DOHH2 (cell line): Measurements from ENCODE around the gene GSK3A.

Experiments used
- H3F3A ChIP-seq: fragments of 200-600 bp; sonication (generic), shearing (Covaris generic); 2 replicates; pipeline ENCODE4 v1.6.0; 2016; ENCODE audit warnings: antibody characterized with exemption, mild to moderate bottlenecking; ENCODE audit not compliant: control insufficient read depth, insufficient read depth
- H3K27ac ChIP-seq: fragments of 200-600 bp; sonication (generic); 2 replicates; pipeline ENCODE4 v1.5.1; 2014; ENCODE audit warnings: low read depth, mild to moderate bottlenecking, low read length, moderate library complexity
- H3K27me3 ChIP-seq: fragments of 200-600 bp; sonication (generic); 2 replicates; pipeline ENCODE4 v1.6.1; 2014; ENCODE audit warnings: mild to moderate bottlenecking, low read length, mixed read lengths; ENCODE audit not compliant: control insufficient read depth
- H3K36me3 ChIP-seq: fragments of 200-600 bp; sonication (generic); 2 replicates; pipeline ENCODE4 v1.6.1; 2014; ENCODE audit warnings: mild to moderate bottlenecking, low read length, moderate library complexity, mixed read lengths; ENCODE audit not compliant: control insufficient read depth
- H3K4me1 ChIP-seq: fragments of 200-600 bp; sonication (generic); 2 replicates; pipeline ENCODE4 v1.6.1; 2014; ENCODE audit warnings: mild to moderate bottlenecking, low read length, mixed read lengths; ENCODE audit not compliant: control insufficient read depth
- H3K4me2 ChIP-seq: fragments of 200-600 bp; sonication (generic); 2 replicates; pipeline ENCODE4 v1.6.0; 2014; ENCODE audit warnings: mild to moderate bottlenecking, low read length, moderate library complexity
- H3K4me3 ChIP-seq: fragments of 200-600 bp; sonication (generic); 2 replicates; pipeline ENCODE4 v1.5.1; 2014; ENCODE audit warnings: mild to moderate bottlenecking, low read length, mixed read lengths
- H3K79me2 ChIP-seq: fragments of 200-600 bp; sonication (generic); 2 replicates; pipeline ENCODE4 v1.6.1; 2014; ENCODE audit warnings: mild to moderate bottlenecking, low read length, mixed read lengths; ENCODE audit not compliant: control insufficient read depth
- H3K9me2 ChIP-seq: fragments of 200-600 bp; sonication (generic); replicated peaks from 2 replicates; pipeline ENCODE4 v1.6.1; 2014; ENCODE audit warnings: mild to moderate bottlenecking, low read length, mixed read lengths; ENCODE audit not compliant: control insufficient read depth
- H3K9me3 ChIP-seq: fragments of 200-600 bp; sonication (generic); 2 replicates; pipeline ENCODE4 v1.6.1; 2014; ENCODE audit warnings: antibody characterized with exemption, low read length, mixed read lengths; ENCODE audit not compliant: control insufficient read depth, insufficient read depth
- H4K20me1 ChIP-seq: fragments of 200-600 bp; sonication (generic); 2 replicates; pipeline ENCODE4 v1.6.0; 2014; ENCODE audit warnings: low read depth, mild to moderate bottlenecking, antibody characterized with exemption, low read length, moderate library complexity; ENCODE audit not compliant: control insufficient read depth, insufficient read depth
- EZH2phosphoT487 ChIP-seq: fragments of 200-600 bp; sonication (generic); IDR thresholded peaks from 2 replicates; pipeline ENCODE4 v1.6.1; 2017; ENCODE audit warnings: borderline replicate concordance, mild to moderate bottlenecking, antibody characterized with exemption, low read length, moderate library complexity, mixed read lengths
- TF ChIP-seq, protein P1 (sequence below): fragments of 200-600 bp; sonication (generic); IDR thresholded peaks from one replicate; pipeline ENCODE4 v1.5.1; 2014; ENCODE audit warnings: antibody characterized with exemption, mild to moderate bottlenecking, low read depth, low read length; ENCODE audit not compliant: poor library complexity, severe bottlenecking

The GSK3A gene

GRCh38 chr19:42193294-42193693, 49.1 kb downstream of the GSK3A start:
- Histone ChIP-seq H3F3A (peaks cover 7% of the 10 kb centered on the region), H3K27ac (no peak overlapping the region), H3K27me3 (peaks cover 5% of the 10 kb centered on the region; the same call in 1 of the 2 replicates), H3K36me3 (peaks cover 22% of the 10 kb centered on the region), H3K79me2 (no peaks in the 10 kb centered on the region; the same call in 1 of the 2 replicates), H3K4me3 (no peak overlapping the region), H3K9me2 (no peaks in the 10 kb centered on the region), H3K4me2 (no peak overlapping the region), H3K9me3 (no peaks in the 10 kb centered on the region), H4K20me1 (no peaks in the 10 kb centered on the region), H3K4me1 (peaks cover 16% of the 10 kb centered on the region)
- no peak for TF ChIP-seq EZH2phosphoT487
- TF ChIP-seq, protein P1, sequence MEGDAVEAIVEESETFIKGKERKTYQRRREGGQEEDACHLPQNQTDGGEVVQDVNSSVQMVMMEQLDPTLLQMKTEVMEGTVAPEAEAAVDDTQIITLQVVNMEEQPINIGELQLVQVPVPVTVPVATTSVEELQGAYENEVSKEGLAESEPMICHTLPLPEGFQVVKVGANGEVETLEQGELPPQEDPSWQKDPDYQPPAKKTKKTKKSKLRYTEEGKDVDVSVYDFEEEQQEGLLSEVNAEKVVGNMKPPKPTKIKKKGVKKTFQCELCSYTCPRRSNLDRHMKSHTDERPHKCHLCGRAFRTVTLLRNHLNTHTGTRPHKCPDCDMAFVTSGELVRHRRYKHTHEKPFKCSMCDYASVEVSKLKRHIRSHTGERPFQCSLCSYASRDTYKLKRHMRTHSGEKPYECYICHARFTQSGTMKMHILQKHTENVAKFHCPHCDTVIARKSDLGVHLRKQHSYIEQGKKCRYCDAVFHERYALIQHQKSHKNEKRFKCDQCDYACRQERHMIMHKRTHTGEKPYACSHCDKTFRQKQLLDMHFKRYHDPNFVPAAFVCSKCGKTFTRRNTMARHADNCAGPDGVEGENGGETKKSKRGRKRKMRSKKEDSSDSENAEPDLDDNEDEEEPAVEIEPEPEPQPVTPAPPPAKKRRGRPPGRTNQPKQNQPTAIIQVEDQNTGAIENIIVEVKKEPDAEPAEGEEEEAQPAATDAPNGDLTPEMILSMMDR, result no peak

- Histone ChIP-seq H3K27ac (no peak overlapping the region), H3K9me3 (no peaks in the 10 kb centered on the region), H3K4me3 (no peak overlapping the region), H3K4me1 (peaks cover 4% of the 10 kb centered on the region), H3K4me2 (no peak overlapping the region), H3K27me3 (peaks cover 5% of the 10 kb centered on the region; the same call in 1 of the 2 replicates), H3K79me2 (no peaks in the 10 kb centered on the region), H3K9me2 (no peaks in the 10 kb centered on the region), H3K36me3 (peaks cover 10% of the 10 kb centered on the region), H4K20me1 (no peaks in the 10 kb centered on the region), H3F3A (peaks cover 7% of the 10 kb centered on the region)
- no peak for TF ChIP-seq EZH2phosphoT487
- TF ChIP-seq, protein P1, result no peak
Observed at GRCh38 chr19:42191855-42192254, 50.5 kb downstream of the GSK3A start.

GRCh38 chr19:42191330-42191729, 51.1 kb downstream of the GSK3A start:
- Histone ChIP-seq H3K9me2 (no peaks in the 10 kb centered on the region), H3K79me2 (no peaks in the 10 kb centered on the region), H3K9me3 (no peaks in the 10 kb centered on the region), H3K4me3 (no peak overlapping the region), H3F3A (peaks cover 7% of the 10 kb centered on the region), H3K36me3 (peaks cover 4% of the 10 kb centered on the region; the same call in 1 of the 2 replicates), H4K20me1 (no peaks in the 10 kb centered on the region), H3K27ac (no peak overlapping the region), H3K27me3 (peaks cover 5% of the 10 kb centered on the region; the same call in 1 of the 2 replicates), H3K4me1 (peaks cover 4% of the 10 kb centered on the region; the same call in 1 of the 2 replicates), H3K4me2 (no peak overlapping the region)
- TF ChIP-seq, protein P1, result no peak

DNA sequence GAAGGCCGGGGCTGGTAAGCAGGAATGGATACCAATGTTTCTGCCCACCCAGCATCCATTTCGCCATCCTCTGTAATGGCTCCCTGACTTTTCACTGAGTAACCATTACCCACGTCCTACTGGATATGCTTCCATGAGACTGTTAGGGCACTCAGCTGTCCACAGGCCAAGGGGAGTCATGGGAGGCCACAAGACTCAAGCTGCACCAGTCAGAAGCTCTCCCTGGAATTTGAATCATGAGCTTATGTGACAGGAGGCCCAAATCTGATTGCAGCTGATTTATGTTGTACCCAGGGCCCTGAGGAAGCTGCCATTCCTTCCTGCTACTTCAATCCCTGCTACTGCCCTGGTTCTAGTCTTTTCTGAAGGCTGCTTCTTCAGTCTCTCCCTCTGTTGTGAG, 53.3 kb downstream of the GSK3A start:
- no peaks in the 10 kb centered on the region for H4K20me1 ChIP-seq
- H3K4me1 ChIP-seq, result peaks cover 19% of the 10 kb centered on the region
- no peak overlapping the region for H3K4me2 ChIP-seq
- no peaks in the 10 kb centered on the region for H3K9me2 ChIP-seq
- peaks cover 5% of the 10 kb centered on the region; the same call in 1 of the 2 replicates for H3K27me3 ChIP-seq
- H3K36me3 ChIP-seq, result no peaks in the 10 kb centered on the region
- no peak for TF ChIP-seq EZH2phosphoT487
- TF ChIP-seq, protein P1, result no peak
- H3F3A ChIP-seq, result peaks cover 6% of the 10 kb centered on the region
- H3K79me2 ChIP-seq, result no peaks in the 10 kb centered on the region
- H3K9me3 ChIP-seq, result no peaks in the 10 kb centered on the region
- no peak overlapping the region for H3K4me3 ChIP-seq
- no peak overlapping the region for H3K27ac ChIP-seq
